Cardiac muscle cell (in vitro differentiated cells and primary cell): ENCODE data around the gene AAMDC. TPM values are rescaled to one million over a fixed set of nuclear protein-coding genes. Genes with fewer than 3 reads are reported as not detected.
"Not testable (repeated sequence)": the region's sequence is repeated elsewhere in the genome, so short reads cannot be mapped to it uniquely, and the experiment has no call there.

Experiments
- DNase-seq, 2 donors: peaks; one replicate each; pipeline versions ENCODE4 v3.0.0 to v3.0.0-alpha.2; 2010 to 2017; ENCODE audit warnings: low read depth in 1 of 2, low spot score in 1 of 2
- H3K27ac ChIP-seq: fragments of 200-600 bp; sonication (generic); 2 replicates; pipeline ENCODE4 v1.5.1; 2016
- H3K27me3 ChIP-seq: fragments of 200-600 bp; sonication (generic); 2 replicates; pipeline ENCODE4 v1.6.0; 2016; ENCODE audit warnings: control low read depth
- H3K36me3 ChIP-seq: fragments of 200-600 bp; sonication (generic); 2 replicates; pipeline ENCODE4 v1.5.1; 2016; ENCODE audit warnings: control low read depth
- H3K4me1 ChIP-seq: fragments of 200-600 bp; sonication (generic); 2 replicates; pipeline ENCODE4 v1.8.1; 2017; ENCODE audit warnings: low read depth, mild to moderate bottlenecking, mixed run types
- H3K4me3 ChIP-seq: fragments of 200-600 bp; sonication (generic); 2 replicates; pipeline ENCODE4 v1.5.1; 2016; ENCODE audit warnings: mild to moderate bottlenecking
- H3K9me3 ChIP-seq: fragments of 200-600 bp; sonication (generic); 2 replicates; pipeline ENCODE4 v1.5.1; 2017; ENCODE audit warnings: low read depth, mild to moderate bottlenecking, control low read depth
- CTCF ChIP-seq: IDR thresholded peaks from 2 replicates; pipeline ENCODE4 v1.5.1; 2012; ENCODE audit warnings: low read depth, mild to moderate bottlenecking, low read length
- polyA plus RNA-seq: library from polyadenylated mRNA; unstranded; fragments of >200 nt; fragmentation: Nextera tagmentation; extraction: Ambion mirVana; gene quantifications from 2 replicates; pipeline ENCODE4 v1.2.1, GENCODE V29; 2016
- total RNA-seq: library from RNA; depleted of rRNA; stranded (reverse); fragments of >200 nt; gene quantifications from 2 replicates; pipeline ENCODE4 v1.2.3, GENCODE V29; 2016

AAMDC gene
- total and polyA plus RNA-seq, 2 experiments from 2014 or later = 74.5 to 157 TPM

GRCh38 chr11:77886401-77886800 is 65.5 kb downstream of the AAMDC start:
- H3K27me3 ChIP-seq = no peaks in the 10 kb centered on the region
- H3K36me3 ChIP-seq = peaks cover 9% of the 10 kb centered on the region
- H3K4me1 ChIP-seq = no peaks in the 10 kb centered on the region
- peak in 1 of 2 donors; percentile 22 for DNase-seq
- H3K9me3 ChIP-seq = no peaks in the 10 kb centered on the region
- no peak for TF ChIP-seq CTCF
- no peak overlapping the region for H3K4me3 ChIP-seq
- no peak overlapping the region for H3K27ac ChIP-seq

GRCh38 chr11:77889045-77889444 is 68.1 kb downstream of the AAMDC start:
- not testable (repeated sequence) for H3K9me3 ChIP-seq, H3K27me3 ChIP-seq, H3K36me3 ChIP-seq, H3K27ac ChIP-seq, H3K4me1 ChIP-seq, H3K4me3 ChIP-seq, DNase-seq

GRCh38 chr11:77890100-77890614 is 69.2 kb downstream of the AAMDC start:
- H3K4me3 ChIP-seq, H3K27ac ChIP-seq, H3K4me1 ChIP-seq: not testable (repeated sequence)

GRCh38 chr11:77890619-77891056 is 69.7 kb downstream of the AAMDC start:
- not testable (repeated sequence) for H3K9me3 ChIP-seq, H3K27ac ChIP-seq, H3K27me3 ChIP-seq, H3K4me1 ChIP-seq, H3K4me3 ChIP-seq, H3K36me3 ChIP-seq
- DNase-seq = peak in 1 of 2 donors; percentile 56

More at GRCh38 chr11:77890100-77890614, 69.2 kb downstream of the AAMDC start:
- not testable (repeated sequence) for H3K27me3 ChIP-seq, DNase-seq, H3K36me3 ChIP-seq, H3K9me3 ChIP-seq

GRCh38 chr11:77891256-77891655 is 70.3 kb downstream of the AAMDC start:
- peak in 1 of 2 donors; percentile 54 for DNase-seq
- H3K9me3 ChIP-seq, H3K4me1 ChIP-seq, H3K36me3 ChIP-seq, H3K27ac ChIP-seq, H3K27me3 ChIP-seq, H3K4me3 ChIP-seq: not testable (repeated sequence)

GRCh38 chr11:77891703-77892102 is 70.8 kb downstream of the AAMDC start:
- H3K4me1 ChIP-seq, DNase-seq, H3K27me3 ChIP-seq, H3K36me3 ChIP-seq, H3K9me3 ChIP-seq, H3K27ac ChIP-seq, H3K4me3 ChIP-seq: not testable (repeated sequence)

GRCh38 chr11:77894949-77895348 is 74.0 kb downstream of the AAMDC start:
- H3K36me3 ChIP-seq, H3K27me3 ChIP-seq, H3K9me3 ChIP-seq, H3K4me1 ChIP-seq, H3K4me3 ChIP-seq, DNase-seq, H3K27ac ChIP-seq: not testable (repeated sequence)

- no peak for TF ChIP-seq CTCF
- H3K36me3 ChIP-seq = peaks cover 4% of the 10 kb centered on the region
Measured at GRCh38 chr11:77908835-77909234, 87.9 kb downstream of the AAMDC start.

GRCh38 chr11:77909277-77909676 is 88.3 kb downstream of the AAMDC start:
- Histone ChIP-seq H3K4me1 (no peaks in the 10 kb centered on the region), H3K27ac (no peak overlapping the region), H3K27me3 (no peaks in the 10 kb centered on the region), H3K4me3 (no peak overlapping the region), H3K9me3 (no peaks in the 10 kb centered on the region), H3K36me3 (peaks cover 4% of the 10 kb centered on the region)
- TF ChIP-seq CTCF = no peak
- no peak for DNase-seq

More at GRCh38 chr11:77908835-77909234, 87.9 kb downstream of the AAMDC start:
- Histone ChIP-seq H3K9me3 (no peaks in the 10 kb centered on the region), H3K27me3 (no peaks in the 10 kb centered on the region), H3K4me1 (no peaks in the 10 kb centered on the region), H3K27ac (no peak overlapping the region), H3K4me3 (no peak overlapping the region)
- no peak for DNase-seq

- H3K27ac ChIP-seq, DNase-seq, H3K4me1 ChIP-seq: not testable (repeated sequence)
Measured at GRCh38 chr11:77910828-77911227, 89.9 kb downstream of the AAMDC start.

GRCh38 chr11:77913608-77914306 is 92.8 kb downstream of the AAMDC start:
- H3K27ac ChIP-seq, H3K4me3 ChIP-seq, H3K27me3 ChIP-seq, H3K9me3 ChIP-seq, H3K4me1 ChIP-seq, H3K36me3 ChIP-seq: not testable (repeated sequence)
- DNase-seq = peak in 1 of 2 donors; percentile 12

More at GRCh38 chr11:77910828-77911227, 89.9 kb downstream of the AAMDC start:
- H3K4me3 ChIP-seq, H3K27me3 ChIP-seq, H3K36me3 ChIP-seq, H3K9me3 ChIP-seq: not testable (repeated sequence)
